Kidney (tissue), 14 donors: ENCODE measurements around the gene SLC6A19. TPM values are rescaled to one million over a fixed set of nuclear protein-coding genes. Genes with fewer than 3 reads are reported as not detected.

Experiments used
- DNase-seq, 5 donors: peaks; one replicate each; pipeline ENCODE4 v3.0.0-alpha.2; 2013 to 2020
- FAIRE-seq: peaks from 2 replicates; lab custom pipeline; 2012; peaks lifted over from hg19 to GRCh38; lab: Jason Lieb, UNC
- H3K27ac ChIP-seq, 2 donors: one replicate each; pipeline ENCODE4 v1.7.0; 2013; ENCODE audit warnings: low read depth in 2 of 2, low read length in 2 of 2, inconsistent platforms in 1 of 2
- H3K27me3 ChIP-seq: one replicate; pipeline ENCODE4 v1.7.1; 2013; ENCODE audit warnings: low read length, inconsistent platforms; ENCODE audit not compliant: control insufficient read depth, insufficient read depth
- H3K36me3 ChIP-seq, 3 donors: one replicate each; pipeline versions ENCODE4 v1.7.0 to v1.7.1; 2013; ENCODE audit warnings: low read length in 3 of 3, control low read depth in 1 of 3, inconsistent platforms in 1 of 3; ENCODE audit not compliant: insufficient read depth in 3 of 3, control insufficient read depth in 2 of 3
- H3K4me1 ChIP-seq, 3 donors: one replicate each; pipeline versions ENCODE4 v1.7.0 to v1.7.1; 2013; ENCODE audit warnings: low read length in 3 of 3, inconsistent platforms in 1 of 3, low read depth in 1 of 3; ENCODE audit not compliant: control insufficient read depth in 2 of 3, insufficient read depth in 2 of 3
- H3K4me3 ChIP-seq, 3 donors: one replicate each; pipeline versions ENCODE4 v1.7.0 to v1.8.1; 2013; ENCODE audit warnings: low read length in 3 of 3, control low read depth in 1 of 3, inconsistent platforms in 1 of 3
- H3K9ac ChIP-seq, 3 donors: one replicate each; pipeline versions ENCODE4 v1.7.0 to v1.7.1; 2013; ENCODE audit warnings: low read length in 3 of 3, control low read depth in 1 of 3, inconsistent platforms in 1 of 3
- H3K9me3 ChIP-seq, 3 donors: one replicate each; pipeline versions ENCODE4 v1.7.0 to v1.7.1; 2013; ENCODE audit warnings: low read length in 3 of 3, control low read depth in 1 of 3, inconsistent platforms in 1 of 3; ENCODE audit not compliant: control insufficient read depth in 2 of 3, insufficient read depth in 1 of 3
- intact Hi-C: fragments of 100-400 bp; cut with DNase I; formaldehyde crosslinking; loops from one replicate; pipeline ENCODE4 v1.11.1; 2022
- polyA plus RNA-seq: library from polyadenylated mRNA; stranded (reverse); fragments of 350-450 nt; fragmentation: Illumina TruSeq; extraction: RNeasy Lipid Tissue Mini Kit (QIAGEN cat#74804); gene quantifications from one replicate; pipeline ENCODE4 v1.2.3, GENCODE V29; 2014; ENCODE audit warnings: low read depth, low replicate concordance; ENCODE audit not compliant: insufficient read depth
- total RNA-seq: library from RNA; stranded (reverse); fragmentation: NEBNext Ultra II Directional; extraction: Animal tissue kit (Norgen Biotek cat#: 25700); gene quantifications from one replicate; pipeline ENCODE4 v1.2.1, GENCODE V29; 2021
- TF ChIP-seq, protein P1 (sequence below): IDR thresholded peaks from 3 replicates; pipeline ENCODE4 v1.5.1; 2012; ENCODE audit warnings: mild to moderate bottlenecking, moderate library complexity, borderline replicate concordance; ENCODE audit not compliant: insufficient read depth; ENCODE audit errors: extremely low read depth
- donor health status: control.
- donor health status: control.
- donor health status: control.
- donor health status: control.
- donor health status: control.
- donor health status: DM: yes; HTN: yes; CAD: no.
- donor health status: Normal renal cell carcinoma (clear cell type).

SLC6A19 gene
- total and polyA plus RNA-seq, 2 donors from 2014 or later = 2.2 to 69.3 TPM

DNA sequence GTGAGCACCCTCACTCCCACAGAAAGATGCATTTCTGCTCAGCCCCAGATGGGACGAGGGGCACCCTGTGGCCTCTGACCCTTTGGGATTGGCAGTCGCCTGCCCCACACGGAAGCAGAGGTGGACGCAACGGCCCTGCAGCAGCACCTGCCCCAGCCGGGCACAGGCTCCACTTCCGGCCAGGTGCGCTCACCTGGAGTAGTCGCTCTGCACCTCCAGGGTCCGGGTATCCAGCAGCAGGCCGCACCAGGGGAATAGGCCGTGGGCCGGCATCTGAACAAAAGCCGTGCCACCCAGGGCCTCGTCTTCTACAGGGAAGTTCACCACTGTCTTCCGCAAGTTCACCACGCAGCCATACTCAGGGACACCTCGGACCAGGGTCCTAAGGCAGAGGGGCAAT, 62.8 kb downstream of the SLC6A19 start:
- intact Hi-C loops = no loop called here
- Histone ChIP-seq H3K4me3 (no peak overlapping the region), H3K36me3 (no peaks in the 10 kb centered on the region), H3K4me1 (no peaks in the 10 kb centered on the region), H3K9me3 (peaks cover 0 to 16% (median 0%) of the 10 kb centered on the region in 3 donors), H3K27ac (no peak overlapping the region), H3K9ac (no peak overlapping the region), H3K27me3 (no peaks in the 10 kb centered on the region)
- TF ChIP-seq, protein P1, sequence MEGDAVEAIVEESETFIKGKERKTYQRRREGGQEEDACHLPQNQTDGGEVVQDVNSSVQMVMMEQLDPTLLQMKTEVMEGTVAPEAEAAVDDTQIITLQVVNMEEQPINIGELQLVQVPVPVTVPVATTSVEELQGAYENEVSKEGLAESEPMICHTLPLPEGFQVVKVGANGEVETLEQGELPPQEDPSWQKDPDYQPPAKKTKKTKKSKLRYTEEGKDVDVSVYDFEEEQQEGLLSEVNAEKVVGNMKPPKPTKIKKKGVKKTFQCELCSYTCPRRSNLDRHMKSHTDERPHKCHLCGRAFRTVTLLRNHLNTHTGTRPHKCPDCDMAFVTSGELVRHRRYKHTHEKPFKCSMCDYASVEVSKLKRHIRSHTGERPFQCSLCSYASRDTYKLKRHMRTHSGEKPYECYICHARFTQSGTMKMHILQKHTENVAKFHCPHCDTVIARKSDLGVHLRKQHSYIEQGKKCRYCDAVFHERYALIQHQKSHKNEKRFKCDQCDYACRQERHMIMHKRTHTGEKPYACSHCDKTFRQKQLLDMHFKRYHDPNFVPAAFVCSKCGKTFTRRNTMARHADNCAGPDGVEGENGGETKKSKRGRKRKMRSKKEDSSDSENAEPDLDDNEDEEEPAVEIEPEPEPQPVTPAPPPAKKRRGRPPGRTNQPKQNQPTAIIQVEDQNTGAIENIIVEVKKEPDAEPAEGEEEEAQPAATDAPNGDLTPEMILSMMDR = no peak
- FAIRE-seq = no peak
- no peak for DNase-seq

DNA sequence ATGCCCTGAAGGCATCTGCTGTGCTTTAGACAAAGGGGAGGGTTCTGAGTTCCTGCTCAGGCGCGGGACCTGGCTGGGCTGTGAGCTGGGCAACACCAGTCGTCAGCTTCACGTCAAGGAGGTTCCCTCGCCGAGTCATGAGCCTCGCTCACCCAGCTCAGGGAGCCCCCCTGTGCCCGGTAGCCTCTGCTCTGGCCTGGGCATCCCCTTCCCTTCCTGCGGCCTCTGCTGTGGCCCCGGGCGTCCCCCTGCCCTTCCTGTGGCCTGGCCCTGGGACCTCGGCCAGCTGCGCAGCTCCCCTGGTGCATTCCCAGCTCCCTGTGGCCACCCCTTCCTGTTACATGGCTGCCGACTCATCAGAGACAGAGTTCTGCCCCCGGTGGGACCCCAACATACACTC, 63.6 kb downstream of the SLC6A19 start:
- H3K9ac ChIP-seq = no peak overlapping the region
- intact Hi-C loops = no loop called here
- H3K4me1 ChIP-seq = no peaks in the 10 kb centered on the region
- TF ChIP-seq, protein P1 = no peak
- peaks cover 0 to 15% (median 0%) of the 10 kb centered on the region in 3 donors for H3K9me3 ChIP-seq
- H3K36me3 ChIP-seq = no peaks in the 10 kb centered on the region
- no peaks in the 10 kb centered on the region for H3K27me3 ChIP-seq
- FAIRE-seq (no peak), DNase-seq (no peak)
- H3K4me3 ChIP-seq = no peak overlapping the region
- no peak overlapping the region for H3K27ac ChIP-seq

GRCh38 chr5:1265461-1266455, 64.4 kb downstream of the SLC6A19 start:
- no peak for DNase-seq
- H3K4me1 ChIP-seq = no peaks in the 10 kb centered on the region
- intact Hi-C loops = no loop called here
- H3K27ac ChIP-seq = no peak overlapping the region
- TF ChIP-seq, protein P1 = no peak
- no peak overlapping the region for H3K4me3 ChIP-seq
- no peaks in the 10 kb centered on the region for H3K36me3 ChIP-seq
- H3K9me3 ChIP-seq = peaks cover 0 to 10% (median 0%) of the 10 kb centered on the region in 3 donors
- no peak overlapping the region for H3K9ac ChIP-seq
- no peaks in the 10 kb centered on the region for H3K27me3 ChIP-seq
- FAIRE-seq = no peak
